ENCODE data around the gene SAMD4A. TPM values are rescaled to one million over a fixed set of nuclear protein-coding genes. Genes with fewer than 3 reads are reported as not detected.

Gene SAMD4A
- total RNA-seq, 1 donor from 2014 or later, result 4.7 TPM

DNA sequence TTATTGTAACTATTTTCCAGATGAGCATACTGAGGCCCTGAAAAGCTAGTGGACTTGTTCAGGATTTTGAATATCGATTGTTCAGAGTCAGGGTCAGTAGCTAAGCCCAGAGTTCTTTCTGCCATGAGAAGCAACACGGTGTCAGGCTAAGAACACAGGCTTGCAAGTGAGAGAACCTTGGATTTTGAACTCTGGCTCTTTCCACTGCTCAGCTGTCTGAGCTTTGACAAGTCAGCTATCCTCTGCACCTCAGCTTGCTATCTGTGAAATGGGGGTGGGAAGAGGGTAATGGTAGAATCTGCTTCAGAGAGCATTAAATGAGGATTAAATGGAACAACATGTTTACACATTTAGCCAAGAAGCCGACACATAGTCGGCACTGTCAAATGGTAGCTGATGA is 157.2 kb downstream of the SAMD4A start:
- H3K9me3 Mint-ChIP-seq, result no peaks in the 10 kb centered on the region
- no peak overlapping the region for H3K4me3 Mint-ChIP-seq
- H3K4me1 Mint-ChIP-seq, result peaks cover 20% of the 10 kb centered on the region
- H3K27ac Mint-ChIP-seq (ENCODE audit: unreplicated experiment), result no peak overlapping the region
- DNase-seq (ENCODE audit: low read depth, low spot score), result no peak
- TF ChIP-seq, protein P1, sequence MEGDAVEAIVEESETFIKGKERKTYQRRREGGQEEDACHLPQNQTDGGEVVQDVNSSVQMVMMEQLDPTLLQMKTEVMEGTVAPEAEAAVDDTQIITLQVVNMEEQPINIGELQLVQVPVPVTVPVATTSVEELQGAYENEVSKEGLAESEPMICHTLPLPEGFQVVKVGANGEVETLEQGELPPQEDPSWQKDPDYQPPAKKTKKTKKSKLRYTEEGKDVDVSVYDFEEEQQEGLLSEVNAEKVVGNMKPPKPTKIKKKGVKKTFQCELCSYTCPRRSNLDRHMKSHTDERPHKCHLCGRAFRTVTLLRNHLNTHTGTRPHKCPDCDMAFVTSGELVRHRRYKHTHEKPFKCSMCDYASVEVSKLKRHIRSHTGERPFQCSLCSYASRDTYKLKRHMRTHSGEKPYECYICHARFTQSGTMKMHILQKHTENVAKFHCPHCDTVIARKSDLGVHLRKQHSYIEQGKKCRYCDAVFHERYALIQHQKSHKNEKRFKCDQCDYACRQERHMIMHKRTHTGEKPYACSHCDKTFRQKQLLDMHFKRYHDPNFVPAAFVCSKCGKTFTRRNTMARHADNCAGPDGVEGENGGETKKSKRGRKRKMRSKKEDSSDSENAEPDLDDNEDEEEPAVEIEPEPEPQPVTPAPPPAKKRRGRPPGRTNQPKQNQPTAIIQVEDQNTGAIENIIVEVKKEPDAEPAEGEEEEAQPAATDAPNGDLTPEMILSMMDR (conservative IDR thresholded peaks at IDR 0.05), result no peak
- no peaks in the 10 kb centered on the region for H3K27me3 Mint-ChIP-seq (ENCODE audit: low read depth)
- H3K36me3 Mint-ChIP-seq (ENCODE audit: low read depth), result no peaks in the 10 kb centered on the region

DNA sequence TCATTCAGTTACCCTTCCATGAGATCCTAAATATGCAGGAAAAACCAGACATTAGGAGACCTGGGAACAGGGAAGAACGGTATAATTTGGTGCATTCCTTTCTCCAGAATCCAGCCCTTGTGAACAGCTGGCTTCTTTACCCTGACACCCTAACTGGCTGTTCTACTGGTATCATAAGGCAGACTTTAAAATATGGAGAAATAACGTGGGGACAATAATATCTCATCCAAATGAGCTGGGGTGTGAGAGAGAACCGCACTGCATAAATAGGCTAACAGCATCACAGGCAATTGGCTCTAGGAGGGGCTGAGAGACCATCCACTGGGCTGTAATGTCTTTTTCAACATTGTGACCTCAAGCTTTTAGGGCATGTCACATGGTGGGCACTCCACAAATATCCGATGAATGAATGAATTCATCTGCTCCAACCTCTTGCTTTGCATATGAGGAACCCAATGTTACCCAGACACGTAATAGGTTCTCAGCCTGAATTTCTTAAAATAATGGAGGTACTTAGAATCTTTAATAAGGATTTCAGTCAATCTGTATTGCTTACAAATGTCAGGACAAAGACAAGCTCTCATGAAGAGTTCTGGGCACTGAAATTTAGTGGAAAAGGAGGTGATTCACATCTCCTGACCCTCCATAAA is 157.9 kb downstream of the SAMD4A start:
- TF ChIP-seq, protein P1 (conservative IDR thresholded peaks at IDR 0.05), result no peak
- H3K27me3 Mint-ChIP-seq (ENCODE audit: low read depth), result no peaks in the 10 kb centered on the region
- peaks cover 20% of the 10 kb centered on the region for H3K4me1 Mint-ChIP-seq
- no peak overlapping the region for H3K4me3 Mint-ChIP-seq
- H3K27ac Mint-ChIP-seq (ENCODE audit: unreplicated experiment), result no peak overlapping the region
- no peaks in the 10 kb centered on the region for H3K36me3 Mint-ChIP-seq (ENCODE audit: low read depth)
- no peak for DNase-seq (ENCODE audit: low read depth, low spot score)
- no peaks in the 10 kb centered on the region for H3K9me3 Mint-ChIP-seq

DNA sequence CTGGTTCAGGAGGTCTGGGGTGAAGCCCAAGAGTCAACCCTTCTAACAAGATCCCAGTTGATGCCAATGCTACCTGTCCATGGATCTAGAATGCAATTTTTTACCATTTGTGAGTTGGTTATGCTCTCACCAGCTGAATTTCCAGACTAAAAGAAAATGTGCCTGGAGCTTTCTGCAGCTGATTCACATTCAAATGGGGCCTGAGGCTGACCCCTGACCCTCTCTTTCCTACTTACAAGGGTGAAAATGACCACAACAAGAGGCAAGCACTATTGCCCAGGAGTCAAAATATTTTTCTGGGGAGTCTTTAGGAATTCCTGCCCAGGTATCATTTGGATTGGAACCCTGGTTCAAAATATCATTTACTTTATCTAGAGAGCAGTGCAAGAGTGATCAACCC is 159.1 kb downstream of the SAMD4A start:
- no peaks in the 10 kb centered on the region for H3K36me3 Mint-ChIP-seq (ENCODE audit: low read depth)
- no peak for DNase-seq (ENCODE audit: low read depth, low spot score)
- no peak overlapping the region for H3K4me3 Mint-ChIP-seq
- no peak overlapping the region for H3K27ac Mint-ChIP-seq (ENCODE audit: unreplicated experiment)
- TF ChIP-seq, protein P1 (conservative IDR thresholded peaks at IDR 0.05), result no peak
- no peaks in the 10 kb centered on the region for H3K27me3 Mint-ChIP-seq (ENCODE audit: low read depth)
- H3K4me1 Mint-ChIP-seq, result peaks cover 26% of the 10 kb centered on the region
- no peaks in the 10 kb centered on the region for H3K9me3 Mint-ChIP-seq

GRCh38 chr14:54727929-54728328 is 161.0 kb downstream of the SAMD4A start:
- DNase-seq (ENCODE audit: low read depth, low spot score), result no peak
- Mint-ChIP-seq H3K4me3 (no peak overlapping the region), H3K4me1 (peaks cover 26% of the 10 kb centered on the region), H3K27me3 (ENCODE audit: low read depth) (no peaks in the 10 kb centered on the region), H3K9me3 (no peaks in the 10 kb centered on the region), H3K36me3 (ENCODE audit: low read depth) (no peaks in the 10 kb centered on the region), H3K27ac (ENCODE audit: unreplicated experiment) (no peak overlapping the region)
- TF ChIP-seq, protein P1 (conservative IDR thresholded peaks at IDR 0.05), result no peak

- Mint-ChIP-seq H3K36me3 (ENCODE audit: low read depth) (no peaks in the 10 kb centered on the region), H3K4me1 (peaks cover 23% of the 10 kb centered on the region), H3K27me3 (ENCODE audit: low read depth) (no peaks in the 10 kb centered on the region), H3K9me3 (no peaks in the 10 kb centered on the region), H3K4me3 (no peak overlapping the region), H3K27ac (ENCODE audit: unreplicated experiment) (no peak overlapping the region)
- no peak for DNase-seq (ENCODE audit: low read depth, low spot score)
- TF ChIP-seq, protein P1 (conservative IDR thresholded peaks at IDR 0.05), result no peak
Measured at GRCh38 chr14:54728700-54729527, 162.0 kb downstream of the SAMD4A start.
